ENCODE measurements around the gene MATCAP1.

Gene MATCAP1

DNA sequence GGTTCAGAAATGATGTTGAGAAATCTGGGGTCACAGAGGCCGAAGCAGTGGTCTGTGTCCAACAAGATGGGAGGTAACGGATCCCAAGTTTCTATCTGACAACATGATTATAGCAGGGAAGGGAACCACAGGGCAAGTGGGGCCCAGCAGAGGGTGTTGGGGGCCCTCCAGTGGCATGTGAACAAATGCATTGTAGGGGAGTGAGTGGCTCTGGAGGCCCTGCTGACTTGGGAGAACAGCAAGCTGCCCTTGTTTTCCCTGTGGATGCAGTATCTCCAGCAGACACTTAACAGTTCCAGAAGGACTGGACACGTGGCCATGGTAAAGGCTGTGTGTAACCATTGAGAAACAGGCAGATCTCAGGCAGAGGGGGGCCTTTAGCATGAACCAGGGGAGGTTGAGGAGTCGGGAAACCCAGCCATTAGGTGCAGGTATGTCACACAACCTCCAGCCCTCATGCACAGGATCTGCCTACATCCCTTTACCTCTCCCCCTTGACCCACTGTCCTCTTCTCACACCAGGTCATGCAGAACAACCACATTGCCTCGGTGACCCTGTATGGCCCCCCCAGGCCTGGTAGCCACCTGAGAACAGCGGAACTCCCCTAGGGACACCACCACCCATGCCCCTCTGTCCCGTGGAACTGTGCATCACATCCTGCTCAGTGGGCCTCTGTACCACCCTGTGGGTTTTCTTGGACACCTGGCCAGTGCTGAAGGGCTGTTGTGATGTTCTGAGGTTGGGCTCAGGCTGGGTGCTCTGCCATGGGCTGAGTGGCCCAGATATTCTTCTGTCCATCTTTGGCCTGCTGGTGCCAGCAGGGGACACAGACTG, 37.0 kb downstream of the MATCAP1 start:
- no peak for TF ChIP-seq POLR2A (IDR thresholded peaks at IDR 0.05; ENCODE audit: low read depth, low read length)
- DNase-seq (ENCODE audit: insufficient read length, low spot score), result no peak
- no peak for FAIRE-seq

DNA sequence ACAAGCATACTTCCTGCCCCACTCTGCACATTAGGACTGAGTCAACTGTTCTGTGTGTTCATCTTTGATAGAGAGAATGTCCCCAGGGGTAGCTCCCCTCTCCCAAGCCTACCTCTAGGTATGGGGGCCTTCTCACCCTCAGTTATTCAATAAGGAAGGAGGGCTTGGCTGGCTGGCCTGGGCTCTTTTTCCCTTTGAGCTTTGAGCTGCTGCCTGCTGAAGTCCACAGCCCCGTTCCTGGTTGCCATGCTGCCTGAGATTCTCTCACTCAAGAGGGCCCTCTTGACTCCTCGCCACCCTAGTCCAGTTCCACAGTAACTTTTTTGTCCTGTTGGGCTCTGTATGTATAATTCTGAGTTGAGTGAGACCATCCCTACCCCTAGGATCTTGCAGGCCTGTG, 38.0 kb downstream of the MATCAP1 start:
- no peak for TF ChIP-seq POLR2A (IDR thresholded peaks at IDR 0.05; ENCODE audit: low read depth, low read length)
- no peak for FAIRE-seq
- DNase-seq (ENCODE audit: insufficient read length, low spot score), result no peak

GRCh38 chr16:67144943-67145342, 38.8 kb downstream of the MATCAP1 start:
- DNase-seq (ENCODE audit: insufficient read length, low spot score) (no peak), FAIRE-seq (no peak)
- no peak for TF ChIP-seq POLR2A (IDR thresholded peaks at IDR 0.05; ENCODE audit: low read depth, low read length)

DNA sequence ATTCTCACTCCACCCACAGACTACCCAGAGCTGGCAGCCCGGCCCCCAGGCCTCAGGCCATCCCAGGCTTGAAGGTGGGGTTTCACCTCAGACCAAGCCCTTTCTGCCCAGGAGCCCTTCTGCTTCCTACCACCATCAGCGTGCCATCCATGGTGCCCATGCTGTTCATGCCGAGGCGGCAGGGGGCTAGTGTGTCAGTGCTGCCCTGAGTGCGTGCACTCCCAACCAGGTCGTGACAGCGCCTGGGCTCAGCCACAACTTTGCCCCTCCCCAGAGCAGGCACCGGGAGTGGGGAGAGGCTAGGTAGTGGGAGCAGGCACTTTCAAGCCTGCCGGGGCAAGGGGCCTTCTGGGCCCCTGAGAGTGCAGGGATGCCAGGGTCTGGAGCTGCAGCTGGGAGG, 41.4 kb downstream of the MATCAP1 start:
- FAIRE-seq, result no peak
- no peak for TF ChIP-seq POLR2A (IDR thresholded peaks at IDR 0.05; ENCODE audit: low read depth, low read length)
- DNase-seq (ENCODE audit: insufficient read length, low spot score), result no peak

DNA sequence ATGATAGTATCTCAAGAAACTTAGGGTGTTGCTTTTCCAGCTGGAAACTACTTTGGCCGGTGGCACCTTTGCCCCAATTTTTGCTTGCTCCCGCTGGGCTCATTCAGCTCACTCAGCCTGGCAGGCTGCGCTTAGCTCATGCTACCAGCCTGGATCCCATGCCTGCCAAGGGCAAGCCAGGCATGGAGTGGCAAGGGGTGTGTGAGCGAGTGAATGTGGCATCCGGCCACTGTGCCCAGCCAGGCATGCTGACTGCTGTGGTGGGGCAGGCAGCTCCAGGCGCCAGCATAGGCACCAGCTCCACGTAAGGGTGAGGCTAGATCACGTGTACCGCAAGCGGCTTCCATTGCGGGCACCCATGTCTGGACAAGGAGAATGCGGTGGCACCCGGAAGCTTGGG, 42.4 kb downstream of the MATCAP1 start:
- DNase-seq (ENCODE audit: insufficient read length, low spot score) (no peak), FAIRE-seq (no peak)
- TF ChIP-seq POLR2A (IDR thresholded peaks at IDR 0.05; ENCODE audit: low read depth, low read length), result no peak

- DNase-seq (ENCODE audit: insufficient read length, low spot score), result no peak
- TF ChIP-seq POLR2A (IDR thresholded peaks at IDR 0.05; ENCODE audit: low read depth, low read length), result no peak
- no peak for FAIRE-seq
These were observed 46.2 kb downstream of the MATCAP1 start for GRCh38 chr16:67137605-67138004.

GRCh38 chr16:67129422-67129821, 54.3 kb downstream of the MATCAP1 start:
- FAIRE-seq (no peak), DNase-seq (ENCODE audit: insufficient read length, low spot score) (no peak)
- no peak for TF ChIP-seq POLR2A (IDR thresholded peaks at IDR 0.05; ENCODE audit: low read depth, low read length)

DNA sequence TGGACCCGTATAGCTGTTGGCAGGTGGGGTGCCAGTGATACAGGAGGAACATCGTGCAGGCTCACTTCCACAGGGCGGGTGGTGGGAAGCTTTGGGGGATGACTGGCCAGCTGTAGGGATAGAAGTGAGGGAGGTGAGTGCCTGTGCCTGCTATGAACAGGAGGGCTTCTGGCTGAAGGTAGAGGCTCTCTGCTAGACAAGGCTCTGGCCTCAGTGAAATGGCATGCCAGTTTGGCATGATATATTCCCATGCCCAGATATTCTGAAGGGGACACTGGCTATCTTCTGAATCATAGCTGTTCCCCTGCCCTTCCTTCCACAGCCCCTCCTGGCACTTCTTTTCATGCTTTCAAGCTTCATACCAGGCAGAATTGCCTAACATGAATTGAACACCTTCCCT, 54.9 kb downstream of the MATCAP1 start:
- DNase-seq (ENCODE audit: insufficient read length, low spot score), result no peak
- FAIRE-seq, result no peak
- TF ChIP-seq POLR2A (IDR thresholded peaks at IDR 0.05; ENCODE audit: low read depth, low read length), result no peak

GRCh38 chr16:67128417-67128816, 55.3 kb downstream of the MATCAP1 start:
- FAIRE-seq, result no peak

More at GRCh38 chr16:67128417-67128816, 55.3 kb downstream of the MATCAP1 start:
- no peak for TF ChIP-seq POLR2A (IDR thresholded peaks at IDR 0.05; ENCODE audit: low read depth, low read length)
- no peak for DNase-seq (ENCODE audit: insufficient read length, low spot score)
